ENCODE data around the gene FHIT. TPM values are rescaled to one million over a fixed set of nuclear protein-coding genes. Genes with fewer than 3 reads are reported as not detected.

Gene FHIT
- total and polyA plus RNA-seq, 7 donors: 2.4 to 10.2 (median 6.1) TPM

- Histone ChIP-seq H3K4me1 (no peaks in the 10 kb centered on the region), H3K27me3 (no peaks in the 10 kb centered on the region), H3K36me3 (no peaks in the 10 kb centered on the region), H3K4me3 (no peak overlapping the region), H3K27ac (peak overlapping the region in 1 of 4 donors; percentile 38), H3K9me3 (no peaks in the 10 kb centered on the region)
- 93 to 95% methylated on average over 5 of the region's 5 CpGs for WGBS, 2 donors
- TF ChIP-seq CTCF (IDR thresholded peaks at IDR 0.05) (no peak), POLR2A (IDR thresholded peaks at IDR 0.05) (no peak), EP300 (IDR thresholded peaks at IDR 0.05) (no peak), POLR2AphosphoS5 (IDR thresholded peaks at IDR 0.05) (no peak)
- intact Hi-C loops (cut with DNase I): no loop called here
- DNase-seq: no peak
Measured at GRCh38 chr3:61008153-61008997, 242.9 kb downstream of the FHIT start.

- 89 to 94% methylated on average over 4 of the region's 4 CpGs for WGBS, 2 donors
- intact Hi-C loops (cut with DNase I): no loop called here
- DNase-seq: no peak
- H3K36me3 ChIP-seq: no peaks in the 10 kb centered on the region
- no peak overlapping the region for H3K27ac ChIP-seq
- H3K4me1 ChIP-seq: no peaks in the 10 kb centered on the region
- H3K27me3 ChIP-seq: no peaks in the 10 kb centered on the region
- no peak overlapping the region for H3K4me3 ChIP-seq
- H3K9me3 ChIP-seq: no peaks in the 10 kb centered on the region
- no peak for TF ChIP-seq POLR2A (IDR thresholded peaks at IDR 0.05)
- TF ChIP-seq CTCF (IDR thresholded peaks at IDR 0.05): no peak
- no peak for TF ChIP-seq POLR2AphosphoS5 (IDR thresholded peaks at IDR 0.05)
- no peak for TF ChIP-seq EP300 (IDR thresholded peaks at IDR 0.05)
Measured at GRCh38 chr3:61005591-61005990, 245.7 kb downstream of the FHIT start.

GRCh38 chr3:60998858-60999257 is 252.4 kb downstream of the FHIT start:
- H3K27me3 ChIP-seq: no peaks in the 10 kb centered on the region
- DNase-seq: no peak
- H3K4me3 ChIP-seq: no peak overlapping the region
- no peak overlapping the region for H3K27ac ChIP-seq
- WGBS, 2 donors: 55 to 79% methylated on average over 3 of the region's 3 CpGs
- no peaks in the 10 kb centered on the region for H3K4me1 ChIP-seq
- TF ChIP-seq POLR2A (IDR thresholded peaks at IDR 0.05) (no peak), POLR2AphosphoS5 (IDR thresholded peaks at IDR 0.05) (no peak), CTCF (IDR thresholded peaks at IDR 0.05) (no peak), EP300 (IDR thresholded peaks at IDR 0.05) (no peak)
- H3K36me3 ChIP-seq: no peaks in the 10 kb centered on the region
- no peaks in the 10 kb centered on the region for H3K9me3 ChIP-seq
- intact Hi-C loops (cut with DNase I): no loop called here

GRCh38 chr3:60992395-60992794 is 258.9 kb downstream of the FHIT start:
- Histone ChIP-seq H3K4me3 (no peak overlapping the region), H3K9me3 (no peaks in the 10 kb centered on the region), H3K27me3 (no peaks in the 10 kb centered on the region), H3K27ac (no peak overlapping the region), H3K4me1 (no peaks in the 10 kb centered on the region), H3K36me3 (no peaks in the 10 kb centered on the region)
- TF ChIP-seq POLR2AphosphoS5 (IDR thresholded peaks at IDR 0.05): no peak
- no peak for TF ChIP-seq CTCF (IDR thresholded peaks at IDR 0.05)
- TF ChIP-seq EP300 (IDR thresholded peaks at IDR 0.05): no peak
- intact Hi-C loops (cut with DNase I): no loop called here
- 32 to 80% methylated on average over 5 of the region's 5 CpGs for WGBS, 2 donors
- DNase-seq: peak; percentile 65

GRCh38 chr3:60990442-60990730 is 260.9 kb downstream of the FHIT start:
- no peaks in the 10 kb centered on the region for H3K4me1 ChIP-seq
- intact Hi-C loops (cut with DNase I): no loop called here
- peaks cover 0 to 4% (median 0%) of the 10 kb centered on the region in 4 donors for H3K9me3 ChIP-seq
- H3K36me3 ChIP-seq: no peaks in the 10 kb centered on the region
- H3K27me3 ChIP-seq: no peaks in the 10 kb centered on the region
- H3K27ac ChIP-seq: no peak overlapping the region
- H3K4me3 ChIP-seq: no peak overlapping the region
- no peak for DNase-seq
- 94 to 97% methylated on average over 3 of the region's 3 CpGs for WGBS, 2 donors
- TF ChIP-seq POLR2A (IDR thresholded peaks at IDR 0.05): no peak
- TF ChIP-seq CTCF (IDR thresholded peaks at IDR 0.05): no peak
- no peak for TF ChIP-seq EP300 (IDR thresholded peaks at IDR 0.05)
- TF ChIP-seq POLR2AphosphoS5 (IDR thresholded peaks at IDR 0.05): no peak
